Glutamatergic neuron (in vitro differentiated cells): ENCODE results near the gene COX4I2. TPM values are rescaled to one million over a fixed set of nuclear protein-coding genes. Genes with fewer than 3 reads are reported as not detected.
A peak's percentile ranks its signal among the peaks of the same experiment; 100 is the strongest.

Experiments used
- DNase-seq: peaks from one replicate; pipeline ENCODE4 v3.0.0; 2022
- H3K27ac Mint-ChIP-seq: one replicate; pipeline ENCODE4 v1.8.0; 2020; ENCODE audit warnings: mild to moderate bottlenecking, mixed read lengths, inconsistent platforms; ENCODE audit not compliant: unreplicated experiment
- H3K27me3 Mint-ChIP-seq: one replicate; pipeline ENCODE4 v1.8.0; 2020; ENCODE audit warnings: mild to moderate bottlenecking, moderate library complexity, mixed read lengths, inconsistent platforms; ENCODE audit not compliant: unreplicated experiment
- H3K36me3 Mint-ChIP-seq: one replicate; pipeline ENCODE4 v1.8.0; 2020; ENCODE audit warnings: mild to moderate bottlenecking, mixed read lengths, inconsistent platforms; ENCODE audit not compliant: unreplicated experiment
- H3K4me1 Mint-ChIP-seq: one replicate; pipeline ENCODE4 v1.8.0; 2020; ENCODE audit warnings: mild to moderate bottlenecking, low read depth, mixed read lengths, inconsistent platforms; ENCODE audit not compliant: unreplicated experiment
- H3K4me3 Mint-ChIP-seq: one replicate; pipeline ENCODE4 v1.8.0; 2020; ENCODE audit warnings: mild to moderate bottlenecking, mixed read lengths, inconsistent platforms; ENCODE audit not compliant: unreplicated experiment
- H3K9me3 Mint-ChIP-seq: one replicate; pipeline ENCODE4 v1.8.0; 2020; ENCODE audit warnings: mild to moderate bottlenecking, moderate library complexity, mixed read lengths, inconsistent platforms; ENCODE audit not compliant: unreplicated experiment
- total RNA-seq: library from RNA; stranded (reverse); fragmentation: NEBNext Ultra II Directional; extraction: Animal tissue kit (Norgen Biotek cat#: 25700); gene quantifications from one replicate; pipeline ENCODE4 v1.2.1, GENCODE V29; 2021; ENCODE audit not compliant: unreplicated experiment
- TF ChIP-seq, protein P1 (sequence below): fragments of 200-600 bp; sonication (generic); IDR thresholded peaks from one replicate; pipeline ENCODE4 v1.5.0; 2021; ENCODE audit not compliant: partially characterized antibody, unreplicated experiment

COX4I2 gene
- total RNA-seq, 1 donor from 2014 or later, result not detected

- H3K27me3 Mint-ChIP-seq, result peaks cover 2% of the 10 kb centered on the region
- H3K9me3 Mint-ChIP-seq, result peaks cover 8% of the 10 kb centered on the region
- H3K4me3 Mint-ChIP-seq, result no peak overlapping the region
- peak overlapping the region; percentile 8 for H3K27ac Mint-ChIP-seq
- peaks cover 8% of the 10 kb centered on the region for H3K36me3 Mint-ChIP-seq
- peaks cover 36% of the 10 kb centered on the region for H3K4me1 Mint-ChIP-seq
- TF ChIP-seq, protein P1, sequence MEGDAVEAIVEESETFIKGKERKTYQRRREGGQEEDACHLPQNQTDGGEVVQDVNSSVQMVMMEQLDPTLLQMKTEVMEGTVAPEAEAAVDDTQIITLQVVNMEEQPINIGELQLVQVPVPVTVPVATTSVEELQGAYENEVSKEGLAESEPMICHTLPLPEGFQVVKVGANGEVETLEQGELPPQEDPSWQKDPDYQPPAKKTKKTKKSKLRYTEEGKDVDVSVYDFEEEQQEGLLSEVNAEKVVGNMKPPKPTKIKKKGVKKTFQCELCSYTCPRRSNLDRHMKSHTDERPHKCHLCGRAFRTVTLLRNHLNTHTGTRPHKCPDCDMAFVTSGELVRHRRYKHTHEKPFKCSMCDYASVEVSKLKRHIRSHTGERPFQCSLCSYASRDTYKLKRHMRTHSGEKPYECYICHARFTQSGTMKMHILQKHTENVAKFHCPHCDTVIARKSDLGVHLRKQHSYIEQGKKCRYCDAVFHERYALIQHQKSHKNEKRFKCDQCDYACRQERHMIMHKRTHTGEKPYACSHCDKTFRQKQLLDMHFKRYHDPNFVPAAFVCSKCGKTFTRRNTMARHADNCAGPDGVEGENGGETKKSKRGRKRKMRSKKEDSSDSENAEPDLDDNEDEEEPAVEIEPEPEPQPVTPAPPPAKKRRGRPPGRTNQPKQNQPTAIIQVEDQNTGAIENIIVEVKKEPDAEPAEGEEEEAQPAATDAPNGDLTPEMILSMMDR, result no peak
- peak; percentile 44 for DNase-seq
Observed at GRCh38 chr20:31681769-31682168, 44.1 kb downstream of the COX4I2 start.

GRCh38 chr20:31682352-31682751, 44.6 kb downstream of the COX4I2 start:
- H3K9me3 Mint-ChIP-seq, result peaks cover 8% of the 10 kb centered on the region
- no peak for DNase-seq
- no peak overlapping the region for H3K27ac Mint-ChIP-seq
- H3K27me3 Mint-ChIP-seq, result peaks cover 2% of the 10 kb centered on the region
- peaks cover 12% of the 10 kb centered on the region for H3K36me3 Mint-ChIP-seq
- peaks cover 40% of the 10 kb centered on the region for H3K4me1 Mint-ChIP-seq
- TF ChIP-seq, protein P1, result no peak
- no peak overlapping the region for H3K4me3 Mint-ChIP-seq

DNA sequence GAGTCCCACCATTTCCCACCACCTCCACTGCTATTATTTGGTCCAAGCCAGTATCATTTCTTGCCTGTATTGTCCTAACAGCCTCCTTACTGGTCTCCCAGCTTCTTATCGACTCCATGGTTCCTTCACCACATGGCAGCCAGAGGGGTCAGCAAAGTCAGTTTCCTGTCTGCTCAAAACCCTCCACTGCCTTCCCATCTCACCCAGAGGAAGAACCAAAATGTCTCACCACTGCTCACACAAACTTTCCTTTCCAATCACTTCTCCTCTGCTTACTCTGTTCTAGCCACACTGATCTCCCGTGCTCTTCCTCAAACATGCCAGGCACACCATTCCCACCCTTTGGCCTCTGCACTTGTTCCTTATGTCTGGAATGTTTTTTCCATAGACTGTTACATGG, 45.2 kb downstream of the COX4I2 start:
- TF ChIP-seq, protein P1, result no peak
- H3K27me3 Mint-ChIP-seq, result peaks cover 2% of the 10 kb centered on the region
- no peak overlapping the region for H3K4me3 Mint-ChIP-seq
- peaks cover 8% of the 10 kb centered on the region for H3K9me3 Mint-ChIP-seq
- H3K27ac Mint-ChIP-seq, result no peak overlapping the region
- DNase-seq, result no peak
- H3K36me3 Mint-ChIP-seq, result peaks cover 12% of the 10 kb centered on the region
- H3K4me1 Mint-ChIP-seq, result peaks cover 40% of the 10 kb centered on the region

GRCh38 chr20:31684153-31685015, 46.7 kb downstream of the COX4I2 start:
- peaks cover 32% of the 10 kb centered on the region for H3K4me1 Mint-ChIP-seq
- no peak for DNase-seq
- peaks cover 2% of the 10 kb centered on the region for H3K27me3 Mint-ChIP-seq
- peaks cover 16% of the 10 kb centered on the region for H3K36me3 Mint-ChIP-seq
- H3K4me3 Mint-ChIP-seq, result no peak overlapping the region
- H3K9me3 Mint-ChIP-seq, result peaks cover 8% of the 10 kb centered on the region
- peak overlapping the region; percentile 23 for H3K27ac Mint-ChIP-seq
- TF ChIP-seq, protein P1, result no peak
